ENCODE results near the gene CRY1.
A peak's percentile ranks its signal among the peaks of the same experiment; 100 is the strongest.

DNA sequence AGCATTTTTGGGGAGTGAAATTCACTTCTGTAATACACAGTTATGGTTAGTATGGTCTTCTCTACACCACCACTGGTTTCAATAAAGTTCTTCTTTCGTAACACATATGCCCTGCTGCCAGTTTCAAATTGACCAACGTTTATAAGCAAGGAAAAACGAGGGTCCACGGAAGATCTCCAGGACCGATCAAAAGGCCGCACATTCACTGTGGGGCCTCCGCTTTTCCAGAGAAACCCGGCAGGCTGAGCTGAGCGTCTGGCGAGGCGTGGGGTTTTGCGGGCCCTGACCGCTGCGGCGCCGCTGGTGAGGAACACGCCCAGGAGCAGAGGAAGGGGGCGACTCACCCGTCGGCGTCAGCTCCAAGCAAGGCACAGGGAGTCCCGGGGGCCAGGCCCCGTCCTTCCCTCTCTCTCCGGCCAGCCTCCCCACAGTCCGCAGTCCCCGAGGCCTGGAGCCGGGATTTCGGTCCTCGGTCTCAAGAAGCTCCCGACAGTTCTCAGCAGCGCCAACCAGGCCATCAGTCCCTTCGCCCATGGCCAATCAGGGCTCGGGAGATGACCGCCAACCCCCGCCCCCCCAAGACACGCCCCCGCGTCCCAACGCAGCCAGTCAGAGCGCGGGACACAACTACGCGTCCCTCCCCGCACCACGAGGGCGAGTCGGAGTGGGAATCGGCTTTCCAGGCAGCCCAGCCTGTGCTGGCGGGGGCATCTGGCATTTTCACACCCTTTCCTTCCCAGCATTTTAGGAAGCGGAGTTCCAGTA is 106.5 kb downstream of the CRY1 start, which contains the start of gene MTERF2:
- TF ChIP-seq POLR2AphosphoS5 (IDR thresholded peaks at IDR 0.05), result peak; percentile 70 to 81 (median 77)
- TF ChIP-seq, protein P1, sequence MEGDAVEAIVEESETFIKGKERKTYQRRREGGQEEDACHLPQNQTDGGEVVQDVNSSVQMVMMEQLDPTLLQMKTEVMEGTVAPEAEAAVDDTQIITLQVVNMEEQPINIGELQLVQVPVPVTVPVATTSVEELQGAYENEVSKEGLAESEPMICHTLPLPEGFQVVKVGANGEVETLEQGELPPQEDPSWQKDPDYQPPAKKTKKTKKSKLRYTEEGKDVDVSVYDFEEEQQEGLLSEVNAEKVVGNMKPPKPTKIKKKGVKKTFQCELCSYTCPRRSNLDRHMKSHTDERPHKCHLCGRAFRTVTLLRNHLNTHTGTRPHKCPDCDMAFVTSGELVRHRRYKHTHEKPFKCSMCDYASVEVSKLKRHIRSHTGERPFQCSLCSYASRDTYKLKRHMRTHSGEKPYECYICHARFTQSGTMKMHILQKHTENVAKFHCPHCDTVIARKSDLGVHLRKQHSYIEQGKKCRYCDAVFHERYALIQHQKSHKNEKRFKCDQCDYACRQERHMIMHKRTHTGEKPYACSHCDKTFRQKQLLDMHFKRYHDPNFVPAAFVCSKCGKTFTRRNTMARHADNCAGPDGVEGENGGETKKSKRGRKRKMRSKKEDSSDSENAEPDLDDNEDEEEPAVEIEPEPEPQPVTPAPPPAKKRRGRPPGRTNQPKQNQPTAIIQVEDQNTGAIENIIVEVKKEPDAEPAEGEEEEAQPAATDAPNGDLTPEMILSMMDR (IDR thresholded peaks at IDR 0.05), result no peak
- TF ChIP-seq EP300 (IDR thresholded peaks at IDR 0.05), result no peak

All from stomach (tissue), 4 donors.